Neural cell (in vitro differentiated cells): ENCODE measurements around the gene VEZF1.

Experiments used
- EP300 ChIP-seq: fragments of 450-650 bp; conservative IDR thresholded peaks from 2 replicates; pipeline ENCODE4 v1.6.1; 2014; ENCODE audit warnings: antibody characterized with exemption, mild to moderate bottlenecking, moderate library complexity; ENCODE audit not compliant: poor library complexity, severe bottlenecking
- MXI1 ChIP-seq: fragments of 450-650 bp; conservative IDR thresholded peaks from 2 replicates; pipeline ENCODE4 v1.6.1; 2014; ENCODE audit warnings: antibody characterized with exemption, mild to moderate bottlenecking; ENCODE audit not compliant: poor library complexity, severe bottlenecking
- POLR2AphosphoS5 ChIP-seq: IDR thresholded peaks from 2 replicates; pipeline ENCODE4 v1.6.1; 2012
- TAF1 ChIP-seq: IDR thresholded peaks from 2 replicates; pipeline ENCODE4 v1.6.1; 2012; ENCODE audit warnings: low read depth
- TF ChIP-seq, protein P1 (sequence below): fragments of 450-650 bp; IDR thresholded peaks from 2 replicates; pipeline ENCODE4 v1.5.1; 2014; ENCODE audit warnings: antibody characterized with exemption, mild to moderate bottlenecking, moderate library complexity; ENCODE audit not compliant: poor library complexity, severe bottlenecking

DNA sequence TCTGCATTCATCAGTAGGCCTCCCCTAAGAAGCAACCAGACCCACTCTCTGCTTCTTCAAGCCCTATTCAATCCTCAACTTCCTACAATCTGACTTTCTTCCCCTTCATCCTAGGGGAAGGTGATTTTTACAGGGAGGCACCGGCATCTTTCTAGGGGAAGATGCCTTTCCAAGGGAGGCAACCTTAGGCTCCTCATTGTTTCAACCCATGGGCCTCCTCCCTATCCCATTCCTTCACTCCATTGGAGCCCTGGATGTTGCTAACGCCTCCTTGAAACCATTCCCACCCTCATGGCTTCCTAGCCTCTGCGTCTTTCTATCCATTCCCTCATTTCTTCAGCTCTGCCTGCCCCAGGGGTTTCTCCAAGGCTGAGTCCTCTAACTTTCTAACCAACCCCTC lies 30.2 kb downstream of the VEZF1 start:
- TF ChIP-seq, protein P1, sequence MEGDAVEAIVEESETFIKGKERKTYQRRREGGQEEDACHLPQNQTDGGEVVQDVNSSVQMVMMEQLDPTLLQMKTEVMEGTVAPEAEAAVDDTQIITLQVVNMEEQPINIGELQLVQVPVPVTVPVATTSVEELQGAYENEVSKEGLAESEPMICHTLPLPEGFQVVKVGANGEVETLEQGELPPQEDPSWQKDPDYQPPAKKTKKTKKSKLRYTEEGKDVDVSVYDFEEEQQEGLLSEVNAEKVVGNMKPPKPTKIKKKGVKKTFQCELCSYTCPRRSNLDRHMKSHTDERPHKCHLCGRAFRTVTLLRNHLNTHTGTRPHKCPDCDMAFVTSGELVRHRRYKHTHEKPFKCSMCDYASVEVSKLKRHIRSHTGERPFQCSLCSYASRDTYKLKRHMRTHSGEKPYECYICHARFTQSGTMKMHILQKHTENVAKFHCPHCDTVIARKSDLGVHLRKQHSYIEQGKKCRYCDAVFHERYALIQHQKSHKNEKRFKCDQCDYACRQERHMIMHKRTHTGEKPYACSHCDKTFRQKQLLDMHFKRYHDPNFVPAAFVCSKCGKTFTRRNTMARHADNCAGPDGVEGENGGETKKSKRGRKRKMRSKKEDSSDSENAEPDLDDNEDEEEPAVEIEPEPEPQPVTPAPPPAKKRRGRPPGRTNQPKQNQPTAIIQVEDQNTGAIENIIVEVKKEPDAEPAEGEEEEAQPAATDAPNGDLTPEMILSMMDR: no peak
- TF ChIP-seq POLR2AphosphoS5 (no peak), EP300 (no peak), TAF1 (no peak), MXI1 (no peak)
